Neural progenitor cell (in vitro differentiated cells): Measurements from ENCODE around the gene SMARCA4. TPM values are rescaled to one million over a fixed set of nuclear protein-coding genes. Genes with fewer than 3 reads are reported as not detected.
"Not testable (repeated sequence)": the region's sequence is repeated elsewhere in the genome, so short reads cannot be mapped to it uniquely, and the experiment has no call there.

ENCODE experiments used
- DNase-seq: peaks from one replicate; pipeline ENCODE4 v3.0.0-alpha.2; 2016; ENCODE audit warnings: low spot score
- H2AFZ ChIP-seq: fragments of 200-600 bp; sonication (generic); replicated peaks from 2 replicates; pipeline ENCODE4 v1.6.1; 2016; ENCODE audit warnings: antibody characterized with exemption
- H3F3A ChIP-seq: fragments of 200-600 bp; sonication (generic); 2 replicates; pipeline ENCODE4 v1.6.1; 2016; ENCODE audit warnings: antibody characterized with exemption, low read depth
- H3K27ac ChIP-seq: fragments of 200-600 bp; sonication (generic); 2 replicates; pipeline ENCODE4 v1.5.1; 2016; ENCODE audit warnings: mild to moderate bottlenecking
- H3K27me3 ChIP-seq: fragments of 200-600 bp; sonication (generic); 2 replicates; pipeline ENCODE4 v1.6.1; 2016; ENCODE audit warnings: mild to moderate bottlenecking, moderate library complexity
- H3K36me3 ChIP-seq: fragments of 200-600 bp; sonication (generic); 2 replicates; pipeline ENCODE4 v1.5.1; 2016
- H3K4me1 ChIP-seq: fragments of 200-600 bp; sonication (generic); 2 replicates; pipeline ENCODE4 v1.6.1; 2016; ENCODE audit warnings: mixed run types
- H3K4me2 ChIP-seq: fragments of 200-600 bp; sonication (generic); 2 replicates; pipeline ENCODE4 v1.6.1; 2016
- H3K4me3 ChIP-seq: fragments of 200-600 bp; sonication (generic); 2 replicates; pipeline ENCODE4 v1.5.1; 2016
- H3K79me2 ChIP-seq: fragments of 200-600 bp; sonication (generic); 2 replicates; pipeline ENCODE4 v1.6.1; 2016; ENCODE audit warnings: low read depth
- H3K9ac ChIP-seq: fragments of 200-600 bp; sonication (generic); 2 replicates; pipeline ENCODE4 v1.6.1; 2016
- H3K9me3 ChIP-seq: fragments of 200-600 bp; sonication (generic); 2 replicates; pipeline ENCODE4 v1.5.1; 2016; ENCODE audit warnings: low read depth
- H4K20me1 ChIP-seq: fragments of 200-600 bp; sonication (generic); 2 replicates; pipeline ENCODE4 v1.6.1; 2016; ENCODE audit warnings: low read depth
- H3K27ac Mint-ChIP-seq: 3 replicates; pipeline ENCODE4 v1.8.0; 2021; ENCODE audit warnings: mixed read lengths
- H3K27me3 Mint-ChIP-seq: 2 replicates; pipeline ENCODE4 v1.8.0; 2022; ENCODE audit warnings: low read depth, mild to moderate bottlenecking, inconsistent platforms, moderate library complexity, mixed read lengths; ENCODE audit not compliant: insufficient read depth
- H3K36me3 Mint-ChIP-seq: 3 replicates; pipeline ENCODE4 v1.8.0; 2021; ENCODE audit warnings: mixed read lengths
- H3K4me1 Mint-ChIP-seq: 3 replicates; pipeline ENCODE4 v1.8.0; 2021; ENCODE audit warnings: mixed read lengths
- H3K4me3 Mint-ChIP-seq: 3 replicates; pipeline ENCODE4 v1.8.0; 2021; ENCODE audit warnings: mild to moderate bottlenecking, moderate library complexity, mixed read lengths
- H3K9me3 Mint-ChIP-seq: 3 replicates; pipeline ENCODE4 v1.8.0; 2020; ENCODE audit warnings: mixed read lengths
- CTCF ChIP-seq: fragments of 200-600 bp; sonication (generic); IDR thresholded peaks from 2 replicates; pipeline ENCODE4 v1.5.1; 2017; ENCODE audit warnings: antibody characterized with exemption, mild to moderate bottlenecking
- EZH2 ChIP-seq: fragments of 200-600 bp; sonication (generic); IDR thresholded peaks from 2 replicates; pipeline ENCODE4 v1.6.1; 2017; ENCODE audit warnings: antibody characterized with exemption, mild to moderate bottlenecking, moderate library complexity
- EZH2phosphoT487 ChIP-seq: fragments of 200-600 bp; sonication (generic); IDR thresholded peaks from 2 replicates; pipeline ENCODE4 v1.6.1; 2017; ENCODE audit warnings: antibody characterized with exemption
- total RNA-seq: library from RNA; depleted of rRNA; stranded (reverse); fragments of >200 nt; gene quantifications from 2 replicates; pipeline ENCODE4 v1.2.3, GENCODE V29; 2015; ENCODE audit warnings: low replicate concordance

The SMARCA4 gene
- total RNA-seq, 1 donor from 2014 or later = 169 TPM

DNA sequence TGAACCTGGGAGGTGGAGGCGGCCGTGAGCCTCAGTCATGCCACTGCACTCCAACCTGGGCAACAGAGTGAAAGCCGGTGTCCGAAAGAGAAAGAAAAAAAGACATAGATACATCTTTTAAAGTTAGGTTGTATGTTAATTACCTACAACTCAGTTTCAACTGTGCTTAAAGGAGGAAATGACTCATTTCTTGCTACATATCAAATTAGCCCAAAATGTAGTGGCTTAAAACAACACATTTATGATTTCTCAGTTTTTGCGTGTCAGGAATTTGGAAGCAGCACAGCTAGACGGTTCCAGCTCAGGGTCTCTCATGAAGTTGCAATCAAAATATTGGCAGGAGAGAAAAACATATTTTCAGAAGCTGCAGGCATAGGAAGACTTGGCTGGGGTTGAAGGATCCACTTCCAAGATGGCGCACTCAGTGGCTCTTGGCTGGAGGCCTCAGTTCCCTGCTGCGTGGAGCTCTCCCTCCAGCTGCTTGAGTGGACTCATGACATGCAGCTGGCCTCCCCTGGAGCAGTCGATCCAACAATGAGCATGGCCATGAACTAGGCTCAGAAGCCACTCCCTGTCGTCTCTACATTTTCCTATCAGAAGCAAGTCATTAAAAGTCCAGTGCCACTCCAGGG lies 135.5 kb downstream of the SMARCA4 start:
- Histone ChIP-seq H4K20me1 (peaks cover 98% of the 10 kb centered on the region), H3K79me2 (peaks cover 100% of the 10 kb centered on the region), H3K36me3 (peaks cover 6% of the 10 kb centered on the region), H3K27me3 (no peaks in the 10 kb centered on the region), H3K9ac (no peak overlapping the region), H3F3A (peaks cover 13% of the 10 kb centered on the region), H3K9me3 (no peaks in the 10 kb centered on the region), H2AFZ (no peak overlapping the region), H3K4me2 (no peak overlapping the region), H3K4me3 (no peak overlapping the region), H3K4me1 (peaks cover 15% of the 10 kb centered on the region), H3K27ac (no peak overlapping the region)
- Mint-ChIP-seq H3K27ac (no peak overlapping the region), H3K27me3 (peaks cover 9% of the 10 kb centered on the region), H3K36me3 (peaks cover 39% of the 10 kb centered on the region), H3K4me3 (peak overlapping the region; percentile 52), H3K9me3 (no peaks in the 10 kb centered on the region), H3K4me1 (peaks cover 30% of the 10 kb centered on the region)
- no peak for DNase-seq
- no peak for TF ChIP-seq EZH2
- TF ChIP-seq CTCF = no peak
- TF ChIP-seq EZH2phosphoT487 = no peak

DNA sequence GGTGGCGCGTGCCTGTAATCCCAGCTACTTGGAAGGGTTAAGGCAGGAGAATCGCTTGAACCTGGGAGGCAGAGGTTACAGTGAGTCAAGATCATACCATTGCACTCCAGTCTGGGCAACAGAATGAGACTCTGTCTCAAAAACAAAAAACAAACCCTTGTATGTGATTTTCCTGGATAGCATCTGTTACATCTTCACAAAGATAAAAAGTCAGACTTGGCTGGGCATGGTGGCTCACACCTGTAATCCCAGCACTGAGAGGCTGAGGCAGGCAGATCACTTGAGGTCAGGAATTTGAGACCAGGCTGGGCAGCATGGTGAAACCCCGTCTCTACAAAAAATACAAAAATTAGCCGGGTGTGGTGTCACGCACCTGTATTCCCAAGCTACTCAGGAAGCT lies 136.5 kb downstream of the SMARCA4 start:
- H3K4me3 ChIP-seq, H3K27ac Mint-ChIP-seq, H3K4me1 ChIP-seq, H3K9ac ChIP-seq, H3K27me3 Mint-ChIP-seq, H3K4me2 ChIP-seq, H3K27me3 ChIP-seq, H3K27ac ChIP-seq, H3K9me3 ChIP-seq, H3K9me3 Mint-ChIP-seq, H3K4me3 Mint-ChIP-seq, DNase-seq, H2AFZ ChIP-seq, H3K36me3 ChIP-seq: not testable (repeated sequence)
- H3F3A ChIP-seq = peaks cover 16% of the 10 kb centered on the region
- H3K79me2 ChIP-seq = peaks cover 99% of the 10 kb centered on the region
- peaks cover 95% of the 10 kb centered on the region for H4K20me1 ChIP-seq
- Mint-ChIP-seq H3K4me1 (peaks cover 21% of the 10 kb centered on the region), H3K36me3 (peaks cover 37% of the 10 kb centered on the region)

- Mint-ChIP-seq H3K27ac (no peak overlapping the region), H3K9me3 (no peaks in the 10 kb centered on the region), H3K4me3 (no peak overlapping the region), H3K27me3 (peaks cover 9% of the 10 kb centered on the region), H3K4me1 (peaks cover 17% of the 10 kb centered on the region), H3K36me3 (peaks cover 42% of the 10 kb centered on the region)
- Histone ChIP-seq H3K9ac (no peak overlapping the region), H3K79me2 (peaks cover 99% of the 10 kb centered on the region), H3K27me3 (no peaks in the 10 kb centered on the region), H2AFZ (no peak overlapping the region), H3K9me3 (no peaks in the 10 kb centered on the region), H4K20me1 (peaks cover 93% of the 10 kb centered on the region), H3K4me1 (no peaks in the 10 kb centered on the region), H3K4me2 (no peak overlapping the region), H3K4me3 (no peak overlapping the region), H3K36me3 (peaks cover 6% of the 10 kb centered on the region), H3F3A (peaks cover 16% of the 10 kb centered on the region), H3K27ac (no peak overlapping the region)
- TF ChIP-seq EZH2phosphoT487 = no peak
- TF ChIP-seq CTCF = no peak
- TF ChIP-seq EZH2 = no peak
- no peak for DNase-seq
These were observed 137.5 kb downstream of the SMARCA4 start for GRCh38 chr19:11098327-11098726.

DNA sequence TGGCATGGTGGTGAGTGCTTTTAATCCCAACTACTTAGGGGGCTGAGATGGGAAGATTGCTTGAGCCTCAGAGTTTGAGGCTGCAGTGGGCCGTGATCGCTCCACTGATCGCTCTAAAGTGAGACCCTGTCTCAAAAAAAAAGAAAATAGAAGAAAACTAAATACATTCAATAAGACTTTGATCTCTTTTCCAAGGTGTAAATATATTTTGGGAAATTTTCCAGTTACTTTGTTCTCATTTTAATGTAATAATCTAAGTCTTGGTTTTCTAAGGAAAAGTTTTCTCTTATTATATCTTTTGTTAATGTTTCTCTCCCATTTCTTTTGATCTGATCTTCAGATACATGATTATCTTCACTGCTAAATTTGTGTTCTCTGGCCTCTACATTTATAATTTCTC lies 138.0 kb downstream of the SMARCA4 start:
- Histone ChIP-seq H3K4me3 (no peak overlapping the region), H3F3A (peaks cover 16% of the 10 kb centered on the region), H4K20me1 (peaks cover 93% of the 10 kb centered on the region), H3K4me1 (no peaks in the 10 kb centered on the region), H3K4me2 (no peak overlapping the region), H3K9ac (no peak overlapping the region), H3K79me2 (peaks cover 98% of the 10 kb centered on the region), H3K9me3 (no peaks in the 10 kb centered on the region), H3K36me3 (peaks cover 6% of the 10 kb centered on the region), H3K27ac (no peak overlapping the region), H2AFZ (no peak overlapping the region), H3K27me3 (no peaks in the 10 kb centered on the region)
- peaks cover 43% of the 10 kb centered on the region for H3K36me3 Mint-ChIP-seq
- no peak overlapping the region for H3K4me3 Mint-ChIP-seq
- H3K27me3 Mint-ChIP-seq = peaks cover 9% of the 10 kb centered on the region
- TF ChIP-seq EZH2 (no peak), EZH2phosphoT487 (no peak), CTCF (no peak)
- no peak for DNase-seq
- no peaks in the 10 kb centered on the region for H3K9me3 Mint-ChIP-seq
- no peak overlapping the region for H3K27ac Mint-ChIP-seq
- H3K4me1 Mint-ChIP-seq = peaks cover 15% of the 10 kb centered on the region
